ENCODE results near the gene SEPSECS. TPM values are rescaled to one million over a fixed set of nuclear protein-coding genes. Genes with fewer than 3 reads are reported as not detected.

Gene SEPSECS
- total and polyA plus RNA-seq, 9 of the 15 experiments (the other 6 are each of a cell fraction or from before 2014, with no cell fraction given) = 3.9 to 17.2 (median 7.9) TPM

GRCh38 chr4:25142468-25142867 is 17.8 kb downstream of the SEPSECS start:
- Histone ChIP-seq H4K20me1 (replicated peaks; ENCODE audit: control insufficient read depth, insufficient read depth, low read length) (no peaks in the 10 kb centered on the region), H2AFZ (ENCODE audit: low read depth, low read length) (no peak overlapping the region), H3K4me3 (no peak overlapping the region), H3K27me3 (ENCODE audit: control insufficient read depth in 2 of 2, insufficient read depth in 2 of 2, low read length in 2 of 2) (no peaks in the 10 kb centered on the region), H3K9me3 (replicated peaks; ENCODE audit: control insufficient read depth, insufficient read depth, low read depth, low read length) (no peaks in the 10 kb centered on the region), H3K4me2 (ENCODE audit: insufficient read depth, low read length) (no peak overlapping the region), H3K79me2 (ENCODE audit: control insufficient read depth, insufficient read depth, low read length) (no peaks in the 10 kb centered on the region), H3K4me1 (replicated peaks in 1 of 2; ENCODE audit: control insufficient read depth in 2 of 2, insufficient read depth in 2 of 2, low read length in 2 of 2) (no peaks in the 10 kb centered on the region), H3K9me1 (ENCODE audit: control insufficient read depth, insufficient read depth, low read length) (no peaks in the 10 kb centered on the region), H3K9ac (ENCODE audit: insufficient read depth in 1 of 2, low read depth in 2 of 2, low read length in 2 of 2) (no peak overlapping the region), H3K27ac (ENCODE audit: extremely low read depth, low read depth, low read length) (no peak overlapping the region), H3K36me3 (ENCODE audit: control insufficient read depth, insufficient read depth, low read length) (0 out of 3 replicates have a peak, but pooled peaks cover 3% of the 10 kb centered on the region)
- intact Hi-C loops (cut with micrococcal nuclease) (loop anchor here (10.0 kb wide), 1 partner anchor 158 kb away; no protein-coding TSS in a partner anchor), in situ Hi-C loops (cut with MboI) (no loop called here)
- 77% methylated on average over 4 of the region's 4 CpGs for WGBS (ENCODE audit: insufficient coverage, low coverage, missing lambda C conversion rate)
- ATAC-seq (no peak), FAIRE-seq (no peak), DNase-seq (ENCODE audit: extremely low read depth in 1 of 4, low spot score in 3 of 4) (no peak)
- ChIA-PET CTCF (ENCODE audit: low intra/inter-chr PET ratio) (no interaction called here), POLR2A (no interaction called here)
- BruUV-seq (replicated peaks) = no TSS peak
- no peak for TF ChIP-seq MAFK (IDR thresholded peaks at IDR 0.05; ENCODE audit: low read length)
- TF ChIP-seq MBD2 (IDR thresholded peaks at IDR 0.05; ENCODE audit: borderline replicate concordance, low read depth) = no peak
- TF ChIP-seq ZNF77 (CRISPR knock-in tag; IDR thresholded peaks at IDR 0.05) = no peak
- no peak for TF ChIP-seq SRSF7 (optimal IDR thresholded peaks at IDR 0.05; ENCODE audit: low read depth, low read length)
- no peak for TF ChIP-seq FOS (IDR thresholded peaks at IDR 0.05; ENCODE audit: extremely low read depth, insufficient read length)
- TF ChIP-seq ZNF280B (CRISPR knock-in tag; IDR thresholded peaks at IDR 0.05) = no peak
- no peak for TF ChIP-seq ZNF785 (CRISPR knock-in tag; IDR thresholded peaks at IDR 0.05)
- no peak for TF ChIP-seq ZNF639 (CRISPR knock-in tag; conservative IDR thresholded peaks at IDR 0.05 in 1 of 2, IDR thresholded peaks at IDR 0.05 in 1 of 2)
- no peak for TF ChIP-seq NCOA1 (IDR thresholded peaks at IDR 0.05; ENCODE audit: low read depth)
